CD14-positive monocyte (primary cell): Measurements from ENCODE around the gene RPTOR. TPM values are rescaled to one million over a fixed set of nuclear protein-coding genes. Genes with fewer than 3 reads are reported as not detected.

Experiments used
- DNase-seq, 3 donors: peaks; one replicate each; pipeline ENCODE4 v3.0.0-alpha.2; 2011 to 2022
- H2AFZ ChIP-seq: 2 replicates; pipeline ENCODE4 v1.6.0; 2012; ENCODE audit warnings: mild to moderate bottlenecking, low read depth, low read length, inconsistent platforms; ENCODE audit not compliant: insufficient read depth, poor library complexity, severe bottlenecking
- H3K27ac ChIP-seq, 2 donors: 1 replicate in 1 of 2; 2 replicates in 1 of 2; pipeline ENCODE4 v1.5.1; 2012 to 2013; ENCODE audit warnings: low read length in 2 of 2, control low read depth in 1 of 2, inconsistent platforms in 1 of 2, low read depth in 1 of 2, mild to moderate bottlenecking in 1 of 2
- H3K27me3 ChIP-seq, 2 donors: one replicate each; pipeline versions ENCODE4 v1.6.0 to v1.6.1; 2011 to 2013; ENCODE audit warnings: low read length in 2 of 2; ENCODE audit not compliant: control insufficient read depth in 2 of 2, insufficient read depth in 2 of 2
- H3K36me3 ChIP-seq, 2 donors: replicated peaks in 1 of 2; 1 replicate in 1 of 2; 2 replicates in 1 of 2; pipeline versions ENCODE4 v1.5.1 to v1.6.1; 2012 to 2013; ENCODE audit warnings: low read length in 2 of 2, control low read depth in 1 of 2, inconsistent platforms in 1 of 2, mild to moderate bottlenecking in 1 of 2; ENCODE audit not compliant: insufficient read depth in 2 of 2, control insufficient read depth in 1 of 2
- H3K4me1 ChIP-seq, 2 donors: 1 replicate in 1 of 2; 2 replicates in 1 of 2; pipeline versions ENCODE4 v1.5.1 to v1.6.1; 2012 to 2013; ENCODE audit warnings: low read length in 2 of 2, control low read depth in 1 of 2, inconsistent platforms in 1 of 2, mild to moderate bottlenecking in 1 of 2, moderate library complexity in 1 of 2; ENCODE audit not compliant: insufficient read depth in 2 of 2, control insufficient read depth in 1 of 2
- H3K4me2 ChIP-seq: replicated peaks from 2 replicates; pipeline ENCODE3; 2012; ENCODE audit warnings: low read length, moderate library complexity, mild to moderate bottlenecking; ENCODE audit not compliant: poor library complexity, severe bottlenecking; ENCODE audit errors: extremely low read depth
- H3K4me3 ChIP-seq, 3 experiments: fragments of 200-600 bp in 1 of 3; sonication (generic) in 1 of 3; replicated peaks in 1 of 3; 1 replicate in 2 of 3; 2 replicates in 1 of 3; pipeline ENCODE4 v1.5.1; 2011 to 2013; ENCODE audit warnings: low read length in 3 of 3, mild to moderate bottlenecking in 3 of 3, control low read depth in 2 of 3, low read depth in 2 of 3, inconsistent platforms in 1 of 3, moderate library complexity in 1 of 3
- H3K79me2 ChIP-seq: 2 replicates; pipeline ENCODE4 v1.6.0; 2012; ENCODE audit warnings: mild to moderate bottlenecking, control low read depth, inconsistent platforms, low read length, moderate library complexity; ENCODE audit not compliant: insufficient read depth
- H3K9ac ChIP-seq: 2 replicates; pipeline ENCODE4 v1.6.0; 2017; ENCODE audit warnings: low read length, mild to moderate bottlenecking; ENCODE audit not compliant: insufficient read depth, poor library complexity, severe bottlenecking
- H3K9me3 ChIP-seq, 2 donors: replicated peaks in 1 of 2; 1 replicate in 1 of 2; 2 replicates in 1 of 2; pipeline versions ENCODE4 v1.5.1 to v1.6.1; 2012 to 2013; ENCODE audit warnings: low read length in 2 of 2, control low read depth in 1 of 2; ENCODE audit not compliant: control insufficient read depth in 1 of 2, insufficient read depth in 1 of 2
- H4K20me1 ChIP-seq: 2 replicates; pipeline ENCODE4 v1.6.0; 2012; ENCODE audit warnings: mild to moderate bottlenecking, low read length, control low read depth, moderate library complexity; ENCODE audit not compliant: insufficient read depth
- H3K27ac Mint-ChIP-seq, 7 donors: one replicate each; pipeline ENCODE4 v1.8.0; 2020; ENCODE audit warnings: mild to moderate bottlenecking in 7 of 7, mixed read lengths in 7 of 7, moderate library complexity in 6 of 7, inconsistent platforms in 2 of 7
- H3K27me3 Mint-ChIP-seq, 3 donors: one replicate each; pipeline ENCODE4 v1.8.0; 2021 to 2022; ENCODE audit warnings: low read depth in 3 of 3, mild to moderate bottlenecking in 3 of 3, mixed read lengths in 3 of 3, moderate library complexity in 3 of 3, inconsistent platforms in 1 of 3
- H3K36me3 Mint-ChIP-seq, 2 donors: one replicate each; pipeline ENCODE4 v1.8.0; 2020; ENCODE audit warnings: mixed read lengths in 2 of 2, inconsistent platforms in 1 of 2, mild to moderate bottlenecking in 1 of 2
- H3K4me1 Mint-ChIP-seq: one replicate; pipeline ENCODE4 v1.8.0; 2020; ENCODE audit warnings: mild to moderate bottlenecking, mixed read lengths
- H3K4me3 Mint-ChIP-seq, 2 donors: one replicate each; pipeline ENCODE4 v1.8.0; 2020; ENCODE audit warnings: mild to moderate bottlenecking in 2 of 2, mixed read lengths in 2 of 2, moderate library complexity in 1 of 2
- H3K9me3 Mint-ChIP-seq, 7 donors: one replicate each; pipeline ENCODE4 v1.8.0; 2020 to 2022; ENCODE audit warnings: mixed read lengths in 7 of 7, mild to moderate bottlenecking in 6 of 7, moderate library complexity in 6 of 7, inconsistent platforms in 2 of 7
- WGBS: methylation state at CpG from one replicate; pipeline ENCODE4 v1.1.5; 2013; ENCODE audit warnings: missing lambda C conversion rate; ENCODE audit not compliant: insufficient coverage; 5-methylcytosine and 5-hydroxymethylcytosine counted together
- intact Hi-C, 2 donors: fragments of 100-400 bp; cut with micrococcal nuclease; formaldehyde crosslinking; loops; one replicate each; pipeline versions ENCODE4 v1.15.0 to v1.15.1; 2023
- polyA plus RNA-seq, 3 donors: library from polyadenylated mRNA; depleted of rRNA in 1 of 3; unstranded in 2 of 3; stranded (reverse) in 1 of 3; fragments of 300-500 nt in 2 of 3; fragments of >200 nt in 1 of 3; fragmentation: Illumina TruSeq in 2 of 3; gene quantifications; 1 replicate in 2 of 3; 2 replicates in 1 of 3; pipeline ENCODE4 v1.2.3, GENCODE V29; 2012 to 2021
- TF ChIP-seq, protein P1 (sequence below): fragments of 200-600 bp; IDR thresholded peaks from one replicate; pipeline ENCODE4 v1.8.0; 2022; ENCODE audit warnings: antibody characterized with exemption, mild to moderate bottlenecking

The RPTOR gene
- polyA plus RNA-seq, 3 donors: 1.1 to 8.7 (median 2.6) TPM

DNA sequence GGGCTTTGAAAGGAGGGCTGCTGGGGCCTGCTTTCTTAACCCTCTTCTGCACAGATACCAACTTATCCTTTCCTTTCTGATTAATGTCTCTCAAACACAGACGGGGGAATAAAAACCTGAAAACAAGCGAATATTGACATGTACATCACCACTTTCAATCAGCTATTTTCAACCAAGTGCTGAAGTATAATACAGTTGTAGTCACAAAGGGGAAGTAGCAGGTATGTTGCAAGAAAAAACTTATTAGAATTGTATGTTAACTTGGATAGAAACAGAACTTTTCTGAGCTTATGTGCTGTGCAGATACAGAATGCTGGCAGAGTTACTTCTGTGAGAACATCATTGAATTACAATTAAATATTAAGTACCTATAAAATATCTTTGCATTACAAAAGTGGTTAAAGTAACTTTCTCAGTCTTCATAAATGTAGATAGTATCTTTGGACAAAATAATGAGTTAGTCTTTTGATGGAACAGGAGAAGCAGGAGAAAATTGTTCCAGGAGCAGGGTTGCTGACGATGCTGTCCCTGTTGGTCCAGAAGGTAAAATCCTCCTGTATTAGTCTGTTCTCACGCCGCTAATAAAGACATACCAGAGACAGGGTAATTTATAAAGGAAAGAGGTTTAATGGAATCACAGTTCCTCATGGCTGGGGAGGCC is 59.5 kb downstream of the RPTOR start:
- H3K36me3 ChIP-seq: no peaks in the 10 kb centered on the region
- peaks cover 66% of the 10 kb centered on the region for H4K20me1 ChIP-seq
- peak overlapping the region; percentile 14 for H3K4me2 ChIP-seq
- peak; percentile 14 to 42 (median 37) for DNase-seq
- Mint-ChIP-seq H3K4me1 (peaks cover 53% of the 10 kb centered on the region), H3K27me3 (peaks cover 0 to 3% (median 0%) of the 10 kb centered on the region in 3 donors), H3K4me3 (no peak overlapping the region), H3K36me3 (peaks cover 1 to 9% of the 10 kb centered on the region in 2 donors), H3K27ac (peak overlapping the region in 3 of 7 donors; percentile 32 to 74 (median 58)), H3K9me3 (no peaks in the 10 kb centered on the region)
- H3K27me3 ChIP-seq: no peaks in the 10 kb centered on the region
- H2AFZ ChIP-seq: no peak overlapping the region
- H3K9ac ChIP-seq: no peak overlapping the region
- WGBS: no CpG with 5 or more reads among the region's 5 CpGs
- H3K27ac ChIP-seq: no peak overlapping the region
- H3K4me3 ChIP-seq: no peak overlapping the region
- peaks cover 15 to 30% of the 10 kb centered on the region in 2 donors for H3K4me1 ChIP-seq
- H3K9me3 ChIP-seq: no peaks in the 10 kb centered on the region
- TF ChIP-seq, protein P1, sequence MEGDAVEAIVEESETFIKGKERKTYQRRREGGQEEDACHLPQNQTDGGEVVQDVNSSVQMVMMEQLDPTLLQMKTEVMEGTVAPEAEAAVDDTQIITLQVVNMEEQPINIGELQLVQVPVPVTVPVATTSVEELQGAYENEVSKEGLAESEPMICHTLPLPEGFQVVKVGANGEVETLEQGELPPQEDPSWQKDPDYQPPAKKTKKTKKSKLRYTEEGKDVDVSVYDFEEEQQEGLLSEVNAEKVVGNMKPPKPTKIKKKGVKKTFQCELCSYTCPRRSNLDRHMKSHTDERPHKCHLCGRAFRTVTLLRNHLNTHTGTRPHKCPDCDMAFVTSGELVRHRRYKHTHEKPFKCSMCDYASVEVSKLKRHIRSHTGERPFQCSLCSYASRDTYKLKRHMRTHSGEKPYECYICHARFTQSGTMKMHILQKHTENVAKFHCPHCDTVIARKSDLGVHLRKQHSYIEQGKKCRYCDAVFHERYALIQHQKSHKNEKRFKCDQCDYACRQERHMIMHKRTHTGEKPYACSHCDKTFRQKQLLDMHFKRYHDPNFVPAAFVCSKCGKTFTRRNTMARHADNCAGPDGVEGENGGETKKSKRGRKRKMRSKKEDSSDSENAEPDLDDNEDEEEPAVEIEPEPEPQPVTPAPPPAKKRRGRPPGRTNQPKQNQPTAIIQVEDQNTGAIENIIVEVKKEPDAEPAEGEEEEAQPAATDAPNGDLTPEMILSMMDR: no peak
- peaks cover 46% of the 10 kb centered on the region for H3K79me2 ChIP-seq
- intact Hi-C loops: no loop called here

DNA sequence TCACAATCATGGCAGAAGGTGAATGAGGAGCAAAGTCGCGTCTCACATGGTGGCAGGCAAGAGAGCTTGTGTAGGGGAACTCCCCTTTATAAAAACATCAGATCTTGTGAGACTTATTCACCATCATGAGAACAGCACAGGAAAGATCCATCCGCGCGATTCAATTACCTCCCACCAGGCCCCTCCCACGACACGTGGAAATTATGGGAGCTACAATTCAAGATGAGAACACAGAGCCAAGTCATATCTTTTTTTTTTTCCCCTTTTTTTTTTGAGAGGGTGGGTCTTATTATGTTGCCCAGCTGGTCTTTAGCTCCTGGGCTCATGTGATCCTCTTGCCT is 60.0 kb downstream of the RPTOR start:
- Histone ChIP-seq H3K4me3 (no peak overlapping the region), H3K27ac (no peak overlapping the region), H3K4me1 (peaks cover 16 to 30% of the 10 kb centered on the region in 2 donors), H4K20me1 (peaks cover 64% of the 10 kb centered on the region), H3K9me3 (no peaks in the 10 kb centered on the region), H3K9ac (no peak overlapping the region), H3K27me3 (no peaks in the 10 kb centered on the region), H2AFZ (no peak overlapping the region), H3K79me2 (peaks cover 43% of the 10 kb centered on the region), H3K36me3 (no peaks in the 10 kb centered on the region), H3K4me2 (no peak overlapping the region)
- H3K4me1 Mint-ChIP-seq: peaks cover 53% of the 10 kb centered on the region
- H3K27me3 Mint-ChIP-seq: peaks cover 0 to 3% (median 0%) of the 10 kb centered on the region in 3 donors
- H3K9me3 Mint-ChIP-seq: no peaks in the 10 kb centered on the region
- TF ChIP-seq, protein P1: no peak
- no peak for DNase-seq
- H3K4me3 Mint-ChIP-seq: no peak overlapping the region
- H3K27ac Mint-ChIP-seq: peak overlapping the region in 2 of 7 donors; percentile 4 to 74
- intact Hi-C loops: no loop called here
- H3K36me3 Mint-ChIP-seq: peaks cover 1 to 9% of the 10 kb centered on the region in 2 donors
- WGBS: no CpG with 5 or more reads among the region's 7 CpGs
